ENCODE results near the gene ANKRD50.

The ANKRD50 gene

DNA sequence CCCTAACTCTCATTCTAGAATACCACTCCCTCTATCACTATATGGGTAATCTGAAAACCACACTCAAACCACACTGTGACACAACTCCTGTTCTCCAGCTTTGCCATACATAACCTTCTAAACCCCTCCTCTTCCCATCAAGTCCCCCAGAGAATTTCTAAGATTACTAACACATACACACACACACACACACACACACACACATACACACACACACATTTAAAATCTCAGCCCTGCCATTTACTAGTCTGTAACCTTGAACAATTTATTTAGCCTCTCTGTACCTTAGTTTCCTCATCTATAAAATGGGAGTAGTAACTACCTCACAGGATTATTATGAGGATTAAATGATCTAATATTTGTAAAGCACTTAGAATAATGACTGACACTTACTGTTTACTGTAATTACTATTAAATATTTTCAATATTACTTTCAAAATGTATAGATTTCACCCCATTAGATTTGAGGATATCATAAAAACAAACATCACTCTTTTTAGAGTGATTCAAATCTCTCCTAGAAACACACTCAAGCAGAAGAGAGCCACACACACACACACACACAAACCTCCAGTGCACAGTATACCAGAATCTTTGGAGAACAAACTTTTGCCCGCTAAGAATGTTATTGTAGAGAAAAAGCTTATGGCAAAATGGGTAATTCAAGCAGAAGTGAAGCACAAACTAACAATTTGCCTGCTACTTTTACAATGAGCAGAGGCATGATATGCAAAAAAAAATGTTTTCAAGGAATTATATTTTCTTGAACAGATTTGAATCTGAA, 3.8 kb downstream of the ANKRD50 start:
- no peak for DNase-seq (ENCODE audit: low read depth in 2 of 2)

DNA sequence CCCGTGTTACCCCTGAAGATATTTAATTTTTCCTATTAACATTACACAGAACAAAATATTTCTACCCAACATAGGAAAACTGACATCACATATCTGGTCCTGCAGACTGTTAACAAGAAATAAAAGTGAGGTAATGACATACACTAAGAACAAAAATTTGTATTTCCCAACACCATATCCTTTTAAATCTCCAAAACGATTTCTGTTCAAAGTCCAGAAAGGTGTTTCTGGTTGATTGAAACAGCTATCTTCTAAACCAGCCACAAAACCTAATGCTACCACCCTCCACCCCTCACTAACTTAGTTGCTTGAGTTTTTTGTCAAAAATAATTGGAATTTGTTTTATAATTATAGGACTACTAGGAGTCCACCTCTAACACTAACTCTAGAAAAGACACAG, 7.1 kb downstream of the ANKRD50 start:
- no peak for DNase-seq (ENCODE audit: low read depth in 2 of 2)

DNA sequence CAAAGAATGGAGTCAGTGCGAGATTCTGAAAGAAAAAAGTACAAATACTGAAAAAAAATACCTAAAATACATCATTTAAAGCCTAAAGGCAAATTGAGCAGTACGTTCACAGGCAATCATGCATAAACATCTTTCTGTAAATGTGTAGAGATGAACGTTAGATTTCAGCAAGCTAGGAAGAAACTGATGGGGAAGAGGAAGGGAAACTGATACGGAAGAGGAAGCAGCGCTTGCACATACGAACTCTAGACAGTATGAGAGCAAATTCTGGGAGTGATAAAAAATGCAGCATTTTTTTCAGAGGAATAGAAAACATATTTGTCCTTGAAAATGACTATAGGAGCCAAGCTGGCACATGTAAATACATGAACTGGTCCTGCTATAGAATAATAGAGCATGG, 9.4 kb downstream of the ANKRD50 start:
- no peak for DNase-seq (ENCODE audit: low read depth in 2 of 2)

DNA sequence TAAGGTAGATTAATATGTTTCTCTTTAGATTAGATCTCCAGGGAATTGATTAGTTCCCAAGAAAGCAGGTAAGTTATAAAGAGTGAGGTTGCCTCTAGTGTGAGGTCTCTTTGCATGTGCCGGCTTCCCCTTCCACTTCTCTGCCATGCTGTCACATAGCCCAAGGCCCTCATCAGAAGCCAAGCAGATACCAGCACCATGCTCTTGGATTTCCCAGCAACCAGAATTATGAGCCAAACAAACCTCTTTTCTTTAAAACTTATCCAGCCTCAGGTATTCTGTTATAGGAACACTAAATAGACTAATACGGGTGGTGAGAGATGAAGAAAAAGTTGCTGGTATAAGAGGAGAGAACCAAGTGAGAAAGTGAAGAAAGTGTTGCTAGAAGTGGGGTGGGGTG, 15.1 kb downstream of the ANKRD50 start:
- DNase-seq (ENCODE audit: low read depth in 2 of 2) = no peak

DNA sequence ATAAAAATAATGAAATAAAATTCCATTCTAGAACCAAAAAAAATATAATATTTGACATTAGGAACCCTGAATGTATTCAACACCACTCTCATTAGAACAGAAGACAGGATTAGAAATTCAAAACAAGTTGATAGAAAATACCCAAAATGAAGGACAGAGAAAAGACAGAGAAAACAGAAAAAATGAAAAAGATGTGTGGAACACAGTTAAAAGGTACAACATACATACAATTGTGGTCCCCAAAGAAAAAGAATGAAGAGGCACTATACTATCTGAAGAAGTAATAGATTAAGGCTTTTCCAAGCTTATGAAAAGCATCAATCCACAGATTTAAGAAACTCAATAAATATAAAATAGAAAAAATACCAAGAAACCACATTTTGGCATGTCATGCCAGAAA, 16.4 kb downstream of the ANKRD50 start:
- no peak for DNase-seq (ENCODE audit: low read depth in 2 of 2)

DNA sequence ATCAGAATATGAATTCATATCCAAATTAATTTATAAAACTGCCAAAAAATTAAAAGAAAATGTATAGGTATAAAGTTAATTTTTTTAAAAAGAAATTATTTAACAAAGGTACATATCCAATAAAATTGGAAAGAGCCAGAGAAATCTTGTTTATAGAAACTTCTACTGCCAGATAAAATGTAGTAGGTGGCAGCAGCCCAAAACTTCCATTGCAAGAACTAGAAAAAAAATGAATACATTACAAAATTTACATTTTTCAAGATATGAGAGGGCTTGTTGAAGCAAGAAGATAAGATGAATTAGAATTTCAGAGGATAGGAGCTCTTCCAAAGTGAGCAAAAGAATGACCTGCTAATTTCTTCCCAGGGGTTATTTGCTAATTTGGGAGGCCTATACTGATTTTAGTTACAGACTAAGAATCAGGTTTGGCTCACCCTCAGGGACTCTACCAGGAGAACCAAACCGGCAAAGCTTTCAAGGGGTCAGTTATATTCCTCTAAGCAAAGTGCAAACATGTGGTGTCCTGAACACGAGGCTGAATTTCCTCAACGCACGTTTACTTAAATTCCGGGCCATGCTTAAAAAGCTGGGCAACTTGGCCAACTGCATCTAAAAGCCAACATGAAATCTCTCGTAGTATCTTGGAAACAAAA, 17.5 kb downstream of the ANKRD50 start:
- DNase-seq (ENCODE audit: low read depth in 2 of 2) = no peak

- no peak for DNase-seq (ENCODE audit: low read depth in 2 of 2)
These were observed 18.2 kb downstream of the ANKRD50 start for GRCh38 chr4:124694306-124694705.

- no peak for DNase-seq (ENCODE audit: low read depth in 2 of 2)
These were observed 20.7 kb downstream of the ANKRD50 start for GRCh38 chr4:124691801-124692200.

DNA sequence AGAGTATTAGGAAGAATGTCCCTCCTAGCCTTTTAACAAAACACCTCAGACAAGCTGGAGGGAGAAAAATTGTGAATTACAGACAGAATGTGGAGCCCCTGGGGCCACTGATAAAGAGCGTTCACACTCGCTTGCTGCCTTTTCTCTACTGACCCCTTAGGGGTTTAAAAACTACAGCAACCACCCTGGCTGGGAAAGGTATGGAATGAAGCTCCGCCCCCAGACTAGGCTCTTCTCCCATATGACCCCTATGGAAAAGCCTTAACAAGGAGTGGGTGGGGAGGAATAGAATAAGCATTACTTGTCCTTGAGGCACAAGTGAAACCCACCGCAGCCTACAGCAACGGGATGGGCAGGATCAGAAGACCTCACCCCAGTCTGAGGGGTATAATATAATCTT, 26.3 kb downstream of the ANKRD50 start:
- DNase-seq (ENCODE audit: low read depth in 2 of 2) = no peak

DNA sequence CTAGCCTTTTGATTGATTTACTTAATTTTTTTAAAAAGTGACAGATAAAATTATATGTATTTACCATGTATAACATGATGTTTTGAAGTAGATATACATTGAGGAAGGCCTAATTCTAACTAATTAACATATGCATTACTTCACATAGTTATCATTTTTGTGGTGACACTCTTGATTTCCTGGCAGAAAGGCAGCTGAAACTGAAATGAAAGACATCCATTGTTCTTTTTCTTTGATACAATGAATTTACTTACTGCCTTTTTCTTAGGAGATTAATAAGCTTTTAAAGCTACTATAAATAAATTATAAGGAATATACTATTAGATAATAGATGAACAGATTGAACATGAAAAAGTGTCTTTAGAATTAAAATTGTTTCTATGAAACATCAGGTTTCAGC, 26.7 kb downstream of the ANKRD50 start:
- no peak for DNase-seq (ENCODE audit: low read depth in 2 of 2)

DNA sequence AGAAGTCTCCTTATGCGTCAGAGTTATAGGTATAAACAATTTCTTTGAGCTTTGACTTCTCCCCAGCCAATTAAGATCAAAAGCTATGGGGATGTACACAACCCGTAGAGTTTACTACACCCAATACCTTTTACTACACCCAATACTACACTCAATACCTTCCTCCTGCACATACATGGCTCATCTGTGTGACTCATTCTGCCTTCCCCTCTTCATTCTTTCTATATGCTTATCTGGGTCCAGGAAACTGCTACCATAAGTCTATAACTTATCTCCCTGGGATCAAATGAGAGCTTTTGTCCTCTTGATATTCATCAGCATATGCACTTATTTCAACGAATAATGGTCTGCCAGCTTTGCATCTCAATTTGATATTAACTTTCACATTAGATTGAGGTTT, 28.2 kb downstream of the ANKRD50 start:
- no peak for DNase-seq (ENCODE audit: low read depth in 2 of 2)

DNA sequence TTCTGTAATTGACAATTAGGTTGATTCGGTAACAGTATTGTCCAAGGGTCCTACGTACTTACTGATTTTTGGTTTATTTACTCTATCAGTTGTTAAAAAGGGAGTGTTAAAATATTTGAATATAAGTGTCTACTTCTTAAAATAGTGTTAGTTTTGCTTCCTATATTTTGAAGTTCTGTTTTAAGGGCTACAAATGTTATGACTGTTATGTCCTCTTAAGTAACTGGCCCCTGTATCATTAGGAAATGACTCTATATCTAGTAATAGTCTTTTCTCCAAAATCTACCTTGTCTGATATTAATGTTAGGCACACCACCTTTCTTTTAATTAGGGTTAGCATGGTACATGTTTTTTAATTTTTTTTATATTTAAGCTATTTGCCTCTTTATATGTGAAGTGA, 30.1 kb downstream of the ANKRD50 start:
- no peak for DNase-seq (ENCODE audit: low read depth in 2 of 2)

DNA sequence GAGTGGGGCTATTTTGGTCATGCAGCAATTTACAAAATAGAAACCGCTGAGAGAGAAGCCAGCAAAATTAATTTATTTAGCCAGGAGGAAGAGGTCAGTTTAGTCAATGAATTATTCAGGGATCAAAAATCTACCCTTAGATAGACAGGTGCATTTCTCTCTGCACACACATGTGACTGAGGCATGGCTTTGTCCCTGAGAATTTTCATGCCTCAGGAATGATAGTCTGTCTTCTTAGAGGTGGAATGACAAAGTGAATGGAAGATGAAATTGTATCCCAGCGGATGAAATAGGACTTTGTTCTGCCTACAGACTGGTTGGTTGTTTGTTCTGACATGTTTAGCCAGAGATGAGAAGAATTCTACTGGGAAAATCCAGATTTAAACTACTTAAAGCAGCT, 46.0 kb downstream of the ANKRD50 start:
- DNase-seq (ENCODE audit: low read depth in 2 of 2) = no peak

DNA sequence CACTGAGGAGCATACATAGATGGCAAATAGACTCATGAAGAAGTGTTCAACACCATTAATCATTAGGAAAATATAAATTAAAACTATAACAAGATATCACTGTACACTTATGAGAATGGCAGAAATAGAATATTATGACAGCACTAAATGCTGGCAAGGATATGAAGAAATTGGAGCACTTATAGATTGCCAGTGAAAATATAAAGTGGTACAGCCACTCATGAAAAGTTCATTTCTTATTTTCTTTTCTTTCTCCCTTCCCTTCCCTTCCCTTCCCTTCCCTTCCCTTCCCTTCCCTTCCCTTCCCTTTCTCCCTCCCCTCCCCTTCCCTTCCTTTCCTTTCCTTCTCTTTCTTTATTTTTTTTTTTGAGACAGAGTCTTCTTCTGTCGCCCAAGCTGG, 53.7 kb downstream of the ANKRD50 start:
- no peak for DNase-seq (ENCODE audit: low read depth in 2 of 2)

DNA sequence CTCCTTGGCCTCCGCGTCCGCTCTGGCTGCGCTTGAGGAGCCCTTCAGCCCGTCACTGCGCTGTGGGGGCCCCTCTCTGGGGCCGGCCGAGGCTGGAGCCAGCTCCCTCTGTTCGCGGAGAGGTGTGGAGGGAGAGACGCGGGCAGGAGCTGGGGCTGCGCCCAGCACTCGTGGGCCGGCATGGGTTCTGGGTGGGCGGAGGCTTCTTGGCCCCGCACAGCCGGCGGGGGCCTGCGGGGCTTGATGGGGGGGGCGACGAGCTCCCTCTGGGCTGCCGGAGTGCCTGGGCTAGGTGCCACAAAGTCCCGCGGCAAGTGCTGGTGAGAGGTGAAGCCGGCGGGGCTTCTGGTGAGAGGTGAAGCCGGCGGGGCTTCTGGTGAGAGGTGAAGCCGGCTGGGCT, 61.9 kb downstream of the ANKRD50 start:
- DNase-seq (ENCODE audit: low read depth in 2 of 2) = no peak

DNA sequence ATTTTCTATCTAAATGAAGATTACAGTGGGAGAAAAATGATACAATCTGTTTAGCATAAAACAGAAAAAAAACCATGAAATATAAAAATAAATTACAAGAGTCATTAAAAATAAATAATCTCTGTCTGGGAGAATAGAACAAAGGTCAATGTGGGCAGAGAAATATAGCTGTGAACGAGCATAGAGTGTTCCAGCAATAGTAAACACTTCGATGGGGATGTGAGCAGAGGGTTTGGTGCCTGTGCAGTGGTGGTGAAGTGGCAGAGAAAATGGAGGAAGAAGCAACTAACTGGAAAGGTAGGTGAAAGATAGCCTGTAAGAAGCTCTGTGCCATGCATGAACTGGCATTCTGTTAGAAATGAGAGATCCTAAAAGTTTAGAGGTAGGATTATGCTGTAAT, 64.9 kb downstream of the ANKRD50 start:
- no peak for DNase-seq (ENCODE audit: low read depth in 2 of 2)

GRCh38 chr4:124644621-124645020, 67.9 kb downstream of the ANKRD50 start:
- DNase-seq (ENCODE audit: low read depth in 2 of 2) = no peak

- no peak for DNase-seq (ENCODE audit: low read depth in 2 of 2)
These were observed 69.7 kb downstream of the ANKRD50 start for GRCh38 chr4:124642846-124643245.

- DNase-seq (ENCODE audit: low read depth in 2 of 2) = no peak
These were observed 70.7 kb downstream of the ANKRD50 start for GRCh38 chr4:124641715-124642381.

- no peak for DNase-seq (ENCODE audit: low read depth in 2 of 2)
These were observed 72.4 kb downstream of the ANKRD50 start for GRCh38 chr4:124640022-124640730.

DNA sequence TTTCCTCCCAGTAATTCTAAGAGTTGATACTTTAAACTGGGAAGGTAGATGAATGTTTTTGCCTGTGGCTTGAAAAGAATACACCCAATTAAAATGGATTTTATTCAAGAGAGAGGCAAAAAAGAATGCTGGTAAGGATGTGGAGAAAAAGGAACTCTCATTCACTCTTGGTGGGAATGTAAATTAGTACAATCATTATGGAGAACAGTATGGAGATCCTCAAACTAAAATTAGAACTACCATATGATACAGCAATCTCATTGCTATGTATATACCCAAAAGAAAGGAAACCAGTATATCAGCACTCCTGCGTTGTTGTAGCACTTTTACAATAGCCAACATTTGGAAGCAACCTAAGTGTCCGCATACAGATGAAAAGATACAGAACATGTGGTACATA, 75.2 kb downstream of the ANKRD50 start:
- DNase-seq (ENCODE audit: low read depth in 2 of 2) = no peak

DNA sequence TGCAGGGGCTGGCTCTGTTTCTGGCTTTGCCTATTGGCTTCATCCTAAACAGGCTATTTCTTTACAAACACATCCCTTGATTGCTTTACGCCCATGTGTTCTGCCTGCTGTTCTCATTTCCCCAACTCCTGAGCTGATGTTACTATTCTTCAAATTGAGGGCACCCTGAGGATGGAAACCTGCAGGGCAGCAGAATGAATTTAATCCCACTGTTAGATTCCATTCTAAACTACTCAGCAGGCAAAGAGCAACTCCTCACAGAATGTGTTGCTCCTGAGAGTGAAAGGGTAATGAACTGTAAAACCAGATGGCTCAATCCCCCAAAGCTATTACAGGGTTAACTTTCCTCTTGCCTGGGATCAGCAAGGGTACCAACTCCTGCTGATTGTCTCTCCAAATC, 75.7 kb downstream of the ANKRD50 start:
- no peak for DNase-seq (ENCODE audit: low read depth in 2 of 2)
